H1 (cell line): ENCODE data around the gene CD247. TPM values are rescaled to one million over a fixed set of nuclear protein-coding genes. Genes with fewer than 3 reads are reported as not detected.

ENCODE experiments used
- JUND ChIP-seq: IDR thresholded peaks from 2 replicates; pipeline ENCODE4 v1.6.1; 2011; ENCODE audit warnings: mild to moderate bottlenecking, improper control_type of control experiment, low read length
- KDM1A ChIP-seq: fragments of 200-600, 300-600 bp; sonication (generic); IDR thresholded peaks from 2 replicates; pipeline ENCODE4 v1.7.1; 2016; ENCODE audit warnings: mild to moderate bottlenecking, low read length, borderline replicate concordance
- TEAD4 ChIP-seq: IDR thresholded peaks from 2 replicates; pipeline ENCODE4 v1.6.1; 2012; ENCODE audit warnings: low read depth, low read length, inconsistent platforms, mixed read lengths
- polyA plus RNA-seq, 7 experiments: library from polyadenylated mRNA; depleted of rRNA in 3 of 7; stranded (reverse) in 5 of 7; unstranded in 2 of 7; fragments of >200 nt in 5 of 7; fragments of 200-250 nt in 2 of 7; gene quantifications; 1 replicate in 5 of 7; 2 replicates in 1 of 7; 4 replicates in 1 of 7; pipeline versions ENCODE4 v1.2.1 to v1.2.3, GENCODE V29; 2011 to 2013; ENCODE audit warnings: missing spikeins in 2 of 7, mixed read lengths in 2 of 7
- total RNA-seq: library from RNA; stranded (reverse); fragmentation: NEBNext Ultra II Directional; extraction: Animal tissue kit (Norgen Biotek cat#: 25700); gene quantifications from 2 replicates; pipeline ENCODE4 v1.2.1, GENCODE V29; 2021

CD247 gene
- total and polyA plus RNA-seq, 2 of the 8 experiments (the other 6 are each of a cell fraction or from before 2014, with no cell fraction given): 2.0 to 2.2 TPM

DNA sequence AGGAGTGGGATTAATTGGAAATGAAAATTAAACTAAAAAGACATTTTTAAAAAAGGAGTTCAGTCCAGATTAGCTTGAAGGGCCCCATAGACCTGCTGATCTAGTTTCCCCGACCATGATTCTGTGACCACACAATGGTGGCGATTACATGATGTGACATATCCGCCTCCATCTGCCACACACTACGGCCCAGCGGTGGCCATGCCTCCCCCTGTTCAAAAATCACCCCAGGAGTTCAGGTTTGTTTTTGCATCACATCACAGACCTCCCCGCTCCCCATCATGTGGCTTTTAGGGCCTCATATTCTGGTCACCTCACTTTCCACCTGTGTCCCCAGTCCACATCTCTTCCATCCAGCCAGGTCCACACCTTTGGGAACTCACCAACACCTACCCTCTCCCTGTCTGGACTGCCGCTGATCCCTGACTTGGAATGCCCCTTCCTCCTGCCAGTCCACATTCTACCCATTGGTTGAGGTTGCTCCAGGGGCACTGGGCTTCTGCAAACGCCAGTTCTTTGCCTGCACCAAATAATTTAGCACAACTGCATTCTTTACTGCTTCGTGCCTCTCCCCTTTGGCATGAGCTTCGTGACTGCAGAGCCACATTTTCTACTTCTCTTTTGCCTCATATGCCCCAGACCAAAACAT, 38.9 kb downstream of the CD247 start (continued):
- no peak for TF ChIP-seq KDM1A
- no peak for TF ChIP-seq TEAD4
- TF ChIP-seq JUND: no peak
